AG04450 (cell line): ENCODE data around the gene B3GNT7. TPM values are rescaled to one million over a fixed set of nuclear protein-coding genes. Genes with fewer than 3 reads are reported as not detected.

ENCODE experiments used
- CTCF ChIA-PET: fragments of 300-600, 350-600 bp; formaldehyde crosslinking; extraction: SDS; loops from one replicate; lab custom pipeline; 2022; ENCODE audit warnings: antibody characterized with exemption, inconsistent platforms; lab: Charles Lee
- POLR2A ChIA-PET: fragments of 350-600 bp; formaldehyde crosslinking; extraction: SDS; loops from one replicate; lab custom pipeline; 2021; ENCODE audit warnings: antibody characterized with exemption, inconsistent platforms; lab: Yijun Ruan, JAX
- DNase-seq: peaks from one replicate; pipeline ENCODE4 v3.0.0-alpha.2; 2011; ENCODE audit warnings: low read depth, low spot score
- H3K27ac ChIP-seq: one replicate; pipeline ENCODE4 v1.5.1; 2012; ENCODE audit warnings: low read depth, low read length, control low read depth
- H3K27me3 ChIP-seq: one replicate; pipeline ENCODE4 v1.6.0; 2012; ENCODE audit warnings: low read length; ENCODE audit not compliant: control insufficient read depth, insufficient read depth
- H3K4me3 ChIP-seq: 2 replicates; pipeline ENCODE4 v1.5.1; 2011; ENCODE audit warnings: mild to moderate bottlenecking, low read depth, low read length, control low read depth
- H3K9me3 ChIP-seq: 2 replicates; pipeline ENCODE4 v1.5.1; 2012; ENCODE audit warnings: low read length; ENCODE audit not compliant: control insufficient read depth, insufficient read depth
- polyA plus RNA-seq: library from polyadenylated mRNA; depleted of rRNA; stranded (reverse); fragments of >200 nt; gene quantifications from 2 replicates; pipeline ENCODE4 v1.2.3, GENCODE V29; 2011
- TF ChIP-seq, protein P1 (sequence below): IDR thresholded peaks from 2 replicates; pipeline ENCODE4 v1.5.1; 2011; ENCODE audit warnings: low read depth, low read length, control low read depth, inconsistent platforms

B3GNT7 gene
- polyA plus RNA-seq, 1 experiment: 0.06 TPM

DNA sequence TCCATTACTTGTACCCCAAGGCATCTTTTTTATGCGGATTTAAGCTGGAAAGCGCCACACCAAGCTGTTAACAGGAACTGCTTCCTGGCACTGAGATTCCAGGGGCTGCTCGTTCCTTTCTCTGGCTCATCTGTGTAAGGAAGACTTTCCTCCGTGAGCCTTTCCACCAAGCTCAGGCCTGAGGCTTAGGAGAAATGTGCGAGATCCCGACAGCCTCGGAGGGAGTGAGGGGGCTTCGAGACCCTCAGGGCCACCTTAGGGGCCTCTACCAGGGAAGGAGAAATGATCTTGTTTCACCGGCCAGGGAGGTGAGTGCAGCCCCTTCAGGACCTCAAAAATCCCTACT is 17.1 kb downstream of the B3GNT7 start:
- TF ChIP-seq, protein P1, sequence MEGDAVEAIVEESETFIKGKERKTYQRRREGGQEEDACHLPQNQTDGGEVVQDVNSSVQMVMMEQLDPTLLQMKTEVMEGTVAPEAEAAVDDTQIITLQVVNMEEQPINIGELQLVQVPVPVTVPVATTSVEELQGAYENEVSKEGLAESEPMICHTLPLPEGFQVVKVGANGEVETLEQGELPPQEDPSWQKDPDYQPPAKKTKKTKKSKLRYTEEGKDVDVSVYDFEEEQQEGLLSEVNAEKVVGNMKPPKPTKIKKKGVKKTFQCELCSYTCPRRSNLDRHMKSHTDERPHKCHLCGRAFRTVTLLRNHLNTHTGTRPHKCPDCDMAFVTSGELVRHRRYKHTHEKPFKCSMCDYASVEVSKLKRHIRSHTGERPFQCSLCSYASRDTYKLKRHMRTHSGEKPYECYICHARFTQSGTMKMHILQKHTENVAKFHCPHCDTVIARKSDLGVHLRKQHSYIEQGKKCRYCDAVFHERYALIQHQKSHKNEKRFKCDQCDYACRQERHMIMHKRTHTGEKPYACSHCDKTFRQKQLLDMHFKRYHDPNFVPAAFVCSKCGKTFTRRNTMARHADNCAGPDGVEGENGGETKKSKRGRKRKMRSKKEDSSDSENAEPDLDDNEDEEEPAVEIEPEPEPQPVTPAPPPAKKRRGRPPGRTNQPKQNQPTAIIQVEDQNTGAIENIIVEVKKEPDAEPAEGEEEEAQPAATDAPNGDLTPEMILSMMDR: no peak
- CTCF ChIA-PET: interaction anchor here (0.6 to 10.2 kb wide), 58 partner anchors 9 to 548 kb away, joined by 3 to 173 read pairs (median 4); partner anchors contain the start of gene ITM2C
- POLR2A ChIA-PET: interaction anchor here (0.6 to 1.9 kb wide), 7 partner anchors 24 to 301 kb away, joined by 3 to 10 read pairs (median 3); partner anchors contain the start of gene NCL
- H3K27me3 ChIP-seq: no peaks in the 10 kb centered on the region
- H3K27ac ChIP-seq: no peak overlapping the region
- peak overlapping the region; percentile 73 for H3K4me3 ChIP-seq
- no peak for DNase-seq
- H3K9me3 ChIP-seq: peaks cover 11% of the 10 kb centered on the region

DNA sequence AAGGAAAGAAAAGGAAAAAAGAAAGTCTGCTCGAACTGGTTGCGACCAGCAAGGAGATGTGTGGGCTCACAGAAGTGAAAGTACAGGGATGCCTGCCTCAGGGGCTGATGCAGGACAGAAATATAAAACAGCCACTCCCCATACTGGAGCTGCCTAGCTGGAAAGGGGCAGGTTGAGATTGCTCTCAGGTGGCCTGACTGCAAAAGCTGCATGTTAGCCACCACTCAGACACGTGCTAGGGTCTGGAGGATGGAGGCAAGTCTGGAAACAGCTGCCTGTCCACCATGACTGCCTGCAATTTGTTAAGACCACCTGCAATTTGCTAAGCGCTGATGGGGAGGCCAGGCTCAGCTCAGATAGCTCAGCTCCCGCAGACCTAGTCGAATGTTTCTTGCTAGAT is 17.9 kb downstream of the B3GNT7 start:
- Histone ChIP-seq H3K27ac (no peak overlapping the region), H3K9me3 (peaks cover 11% of the 10 kb centered on the region), H3K27me3 (no peaks in the 10 kb centered on the region), H3K4me3 (no peak overlapping the region)
- POLR2A ChIA-PET: no interaction called here
- CTCF ChIA-PET: interaction anchor here (1.1 to 10.2 kb wide), 15 partner anchors 10 to 318 kb away, joined by 3 to 173 read pairs (median 8); no protein-coding TSS in a partner anchor
- no peak for DNase-seq
- TF ChIP-seq, protein P1: no peak

DNA sequence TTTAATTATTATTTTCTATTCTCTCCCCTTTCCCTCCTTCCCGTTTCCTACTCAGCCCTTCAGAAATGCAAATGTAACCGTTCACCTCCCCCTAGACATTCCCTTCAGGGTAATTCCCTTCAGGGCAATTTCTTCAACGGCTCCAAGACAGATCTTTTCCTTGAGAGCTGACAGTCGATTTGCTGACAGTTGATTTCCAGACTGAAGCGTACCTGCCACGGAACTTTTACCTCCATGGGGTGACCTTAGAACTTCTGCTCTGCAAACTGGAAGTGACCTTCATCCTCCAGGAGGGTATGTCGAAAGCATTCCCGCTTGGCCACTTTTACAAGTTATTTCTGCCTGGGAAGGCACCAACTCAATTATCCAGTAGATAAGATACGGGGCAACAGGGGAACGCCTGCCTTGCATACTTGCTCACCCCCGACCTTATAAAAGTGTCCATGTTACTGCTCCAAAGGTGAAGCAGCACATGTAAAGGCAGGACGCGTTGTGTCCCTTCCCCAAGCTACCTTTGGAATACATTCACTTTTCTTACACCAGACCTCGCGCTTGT is 18.5 kb downstream of the B3GNT7 start:
- DNase-seq: no peak
- Histone ChIP-seq H3K27ac (no peak overlapping the region), H3K27me3 (no peaks in the 10 kb centered on the region), H3K4me3 (no peak overlapping the region), H3K9me3 (peaks cover 11% of the 10 kb centered on the region)
- TF ChIP-seq, protein P1: no peak
- ChIA-PET POLR2A (no interaction called here), CTCF (interaction anchor here (2.2 to 10.2 kb wide), 4 partner anchors 38 to 310 kb away, joined by 11 to 173 read pairs (median 56); no protein-coding TSS in a partner anchor)

DNA sequence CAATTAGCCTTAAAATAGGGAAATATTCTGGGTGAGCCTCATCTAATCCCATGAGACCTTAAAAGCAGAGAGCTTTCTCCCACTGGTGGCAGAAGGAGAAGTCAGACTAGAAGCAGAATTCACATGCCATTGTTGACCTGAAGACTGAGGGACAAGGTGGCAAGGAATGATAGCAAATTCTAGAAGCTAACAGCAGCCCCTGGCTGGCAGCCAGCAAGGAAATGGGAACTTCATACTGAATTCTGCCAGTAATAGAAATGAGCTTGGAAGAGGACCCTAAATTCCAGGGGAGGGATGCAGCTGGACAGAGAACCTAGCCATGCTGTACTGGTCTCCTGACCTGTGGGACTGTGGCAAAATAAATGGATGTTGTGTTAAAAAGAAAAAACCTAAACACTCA is 19.5 kb downstream of the B3GNT7 start:
- Histone ChIP-seq H3K9me3 (peaks cover 6% of the 10 kb centered on the region), H3K27ac (no peak overlapping the region), H3K4me3 (no peak overlapping the region), H3K27me3 (no peaks in the 10 kb centered on the region)
- no peak for DNase-seq
- ChIA-PET CTCF (interaction anchor here (1.2 to 10.2 kb wide), 3 partner anchors 9 to 311 kb away, joined by 4 to 173 read pairs (median 9); no protein-coding TSS in a partner anchor), POLR2A (no interaction called here)
- TF ChIP-seq, protein P1: no peak
